Esophagus muscularis mucosa (tissue), 4 donors: ENCODE results near the gene MANBA.

Experiments used
- EP300 ChIP-seq: sonication (generic); formaldehyde crosslinking; IDR thresholded peaks from one replicate; pipeline ENCODE4 v1.6.1; 2017; ENCODE audit warnings: antibody characterized with exemption
- POLR2A ChIP-seq: fragments of 450-650 bp; IDR thresholded peaks from one replicate; pipeline ENCODE4 v1.6.1; 2017; ENCODE audit warnings: antibody characterized with exemption, moderate library complexity, mild to moderate bottlenecking, low read depth
- POLR2AphosphoS5 ChIP-seq, 2 donors: sonication (generic); formaldehyde crosslinking; IDR thresholded peaks; one replicate each; pipeline ENCODE4 v1.6.1; 2017; ENCODE audit warnings: antibody characterized with exemption in 2 of 2
- TF ChIP-seq, protein P1 (sequence below), 3 experiments: fragments of 200-600 bp in 2 of 3; fragments of 450-650 bp in 1 of 3; sonication (generic) in 2 of 3; IDR thresholded peaks; one replicate each; pipeline ENCODE4 v1.5.1; 2017 to 2019; ENCODE audit warnings: antibody characterized with exemption in 3 of 3, mild to moderate bottlenecking in 2 of 3, moderate library complexity in 1 of 3

DNA sequence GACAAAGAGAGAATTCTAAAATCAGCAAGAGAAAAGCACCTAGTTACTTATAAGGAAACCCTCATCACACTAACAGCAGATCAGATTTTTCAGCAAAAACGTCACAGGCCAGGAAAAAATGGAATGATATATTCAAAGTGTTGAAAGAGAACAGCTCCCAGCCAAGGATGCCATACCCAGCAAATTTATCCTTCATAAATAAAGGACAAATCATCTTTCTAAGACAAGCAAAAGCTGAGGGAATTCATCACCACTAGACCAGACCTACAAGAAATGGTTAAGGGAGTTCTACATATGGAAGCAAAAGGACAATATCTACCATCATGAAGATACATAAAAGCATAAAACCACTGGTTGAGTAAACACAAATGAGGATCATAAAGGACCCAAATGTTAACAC is 53.6 kb downstream of the MANBA start:
- TF ChIP-seq, protein P1, sequence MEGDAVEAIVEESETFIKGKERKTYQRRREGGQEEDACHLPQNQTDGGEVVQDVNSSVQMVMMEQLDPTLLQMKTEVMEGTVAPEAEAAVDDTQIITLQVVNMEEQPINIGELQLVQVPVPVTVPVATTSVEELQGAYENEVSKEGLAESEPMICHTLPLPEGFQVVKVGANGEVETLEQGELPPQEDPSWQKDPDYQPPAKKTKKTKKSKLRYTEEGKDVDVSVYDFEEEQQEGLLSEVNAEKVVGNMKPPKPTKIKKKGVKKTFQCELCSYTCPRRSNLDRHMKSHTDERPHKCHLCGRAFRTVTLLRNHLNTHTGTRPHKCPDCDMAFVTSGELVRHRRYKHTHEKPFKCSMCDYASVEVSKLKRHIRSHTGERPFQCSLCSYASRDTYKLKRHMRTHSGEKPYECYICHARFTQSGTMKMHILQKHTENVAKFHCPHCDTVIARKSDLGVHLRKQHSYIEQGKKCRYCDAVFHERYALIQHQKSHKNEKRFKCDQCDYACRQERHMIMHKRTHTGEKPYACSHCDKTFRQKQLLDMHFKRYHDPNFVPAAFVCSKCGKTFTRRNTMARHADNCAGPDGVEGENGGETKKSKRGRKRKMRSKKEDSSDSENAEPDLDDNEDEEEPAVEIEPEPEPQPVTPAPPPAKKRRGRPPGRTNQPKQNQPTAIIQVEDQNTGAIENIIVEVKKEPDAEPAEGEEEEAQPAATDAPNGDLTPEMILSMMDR (IDR thresholded peaks at IDR 0.05) = no peak
- TF ChIP-seq POLR2AphosphoS5 (IDR thresholded peaks at IDR 0.05) (no peak), POLR2A (no peak), EP300 (no peak)
